K562 (cell line): ENCODE data around the gene CMTR1. TPM values are rescaled to one million over a fixed set of nuclear protein-coding genes. Genes with fewer than 3 reads are reported as not detected.

Source experiments
- DDX20 ChIP-seq: fragments of 450-650 bp; IDR thresholded peaks from 2 replicates; pipeline ENCODE4 v1.6.1; 2016; ENCODE audit warnings: missing genetic modification characterization, low read depth, mild to moderate bottlenecking, missing compliant biosample characterization, moderate library complexity
- JUND ChIP-seq, 2 experiments: IDR thresholded peaks; 2 replicates in 1 of 2; 3 replicates in 1 of 2; pipeline ENCODE4 v1.6.1; 2011; ENCODE audit warnings: borderline replicate concordance in 2 of 2, low read depth in 2 of 2, low read length in 2 of 2, improper control_type of control experiment in 1 of 2, missing biosample characterization in 1 of 2, missing genetic modification characterization in 1 of 2, missing genetic modification reagents in 1 of 2
- MTA3 ChIP-seq: fragments of 450-650 bp; formaldehyde crosslinking; IDR thresholded peaks from 2 replicates; pipeline ENCODE4 v1.6.1; 2017; ENCODE audit warnings: mild to moderate bottlenecking, borderline replicate concordance
- MXI1 ChIP-seq: IDR thresholded peaks from 2 replicates; pipeline ENCODE4 v1.6.1; 2011; ENCODE audit warnings: low read depth, mild to moderate bottlenecking, improper control_type of control experiment, low read length
- MYNN ChIP-seq, 2 experiments: sonication (generic); formaldehyde crosslinking in 1 of 2; IDR thresholded peaks; 2 replicates each; pipeline versions ENCODE4 v1.5.0 to v1.6.1; 2016 to 2020; ENCODE audit warnings: antibody characterized with exemption in 1 of 2, missing genetic modification reagents in 1 of 2
- NEUROD1 ChIP-seq: fragments of 150-350 bp; IDR thresholded peaks from 2 replicates; pipeline ENCODE4 v1.6.1; 2014; ENCODE audit warnings: borderline replicate concordance, low read length, low read depth; ENCODE audit not compliant: partially characterized antibody
- OTX1 ChIP-seq: fragments of 450-650 bp; formaldehyde crosslinking; IDR thresholded peaks from 2 replicates; pipeline ENCODE4 v1.4.0; 2022; ENCODE audit warnings: mild to moderate bottlenecking
- PCBP2 ChIP-seq: fragments of 200-400 bp; formaldehyde crosslinking; IDR thresholded peaks from 2 replicates; pipeline ENCODE4 v1.6.1; 2018; ENCODE audit warnings: low read length, low read depth, mild to moderate bottlenecking, moderate library complexity; ENCODE audit not compliant: poor library complexity, severe bottlenecking
- RBFOX2 ChIP-seq: fragments of 200-400 bp; formaldehyde crosslinking; IDR thresholded peaks from 2 replicates; pipeline ENCODE4 v1.6.1; 2017; ENCODE audit warnings: low read depth, mild to moderate bottlenecking, low read length, moderate library complexity
- ZBTB7A ChIP-seq: IDR thresholded peaks from 2 replicates; pipeline ENCODE4 v1.6.1; 2011; ENCODE audit warnings: low read depth, mild to moderate bottlenecking, low read length, moderate library complexity, borderline replicate concordance; ENCODE audit not compliant: control insufficient read depth
- ZNF778 ChIP-seq: fragments of 450-650 bp; formaldehyde crosslinking; IDR thresholded peaks from 2 replicates; pipeline ENCODE4 v1.4.0; 2020; ENCODE audit warnings: mild to moderate bottlenecking, moderate library complexity
- polyA plus RNA-seq, 8 experiments: library from polyadenylated mRNA; depleted of rRNA in 4 of 8; stranded (reverse) in 5 of 8; unstranded in 3 of 8; fragments of >200 nt; fragmentation: Nextera tagmentation in 2 of 8; fragmentation: Illumina TruSeq in 1 of 8; extraction: Ambion mirVana in 2 of 8; extraction: Trizol in 1 of 8; gene quantifications; 2 replicates each; pipeline versions ENCODE4 v1.2.1 to v1.2.3, GENCODE V29; 2011 to 2014; ENCODE audit warnings: inconsistent platforms in 1 of 8, missing spikeins in 1 of 8
- total RNA-seq, 7 experiments: library from RNA; depleted of rRNA in 6 of 7; stranded (reverse); fragments of >200 nt in 6 of 7; fragmentation: Illumina TruSeq in 2 of 7; extraction: Trizol in 2 of 7; gene quantifications; 2 replicates each; pipeline versions ENCODE4 v1.2.1 to v1.2.3, GENCODE V29; 2011 to 2021; ENCODE audit warnings: low replicate concordance in 1 of 7
- TF ChIP-seq, protein P1 (sequence below), 2 experiments: fragments of 450-650 bp in 1 of 2; sonication (generic) in 1 of 2; formaldehyde crosslinking in 1 of 2; IDR thresholded peaks in 1 of 2; conservative IDR thresholded peaks in 1 of 2; 2 replicates each; pipeline versions ENCODE4 v1.6.1 to v1.8.1; 2016 to 2023; ENCODE audit warnings: mild to moderate bottlenecking in 2 of 2, moderate library complexity in 2 of 2, inconsistent platforms in 1 of 2, missing genetic modification reagents in 1 of 2
- TF ChIP-seq, protein P2 (sequence below): fragments of 450-650 bp; IDR thresholded peaks from 2 replicates; pipeline ENCODE4 v1.6.1; 2016; ENCODE audit warnings: low read depth
- TF ChIP-seq, protein P3 (sequence below): fragments of 450-650 bp; formaldehyde crosslinking; IDR thresholded peaks from 2 replicates; pipeline ENCODE4 v1.4.0; 2020; ENCODE audit warnings: mild to moderate bottlenecking

The CMTR1 gene
- total and polyA plus RNA-seq, 9 of the 15 experiments (the other 6 are each of a cell fraction or from before 2014, with no cell fraction given): 2.9 to 63.5 (median 49.5) TPM

DNA sequence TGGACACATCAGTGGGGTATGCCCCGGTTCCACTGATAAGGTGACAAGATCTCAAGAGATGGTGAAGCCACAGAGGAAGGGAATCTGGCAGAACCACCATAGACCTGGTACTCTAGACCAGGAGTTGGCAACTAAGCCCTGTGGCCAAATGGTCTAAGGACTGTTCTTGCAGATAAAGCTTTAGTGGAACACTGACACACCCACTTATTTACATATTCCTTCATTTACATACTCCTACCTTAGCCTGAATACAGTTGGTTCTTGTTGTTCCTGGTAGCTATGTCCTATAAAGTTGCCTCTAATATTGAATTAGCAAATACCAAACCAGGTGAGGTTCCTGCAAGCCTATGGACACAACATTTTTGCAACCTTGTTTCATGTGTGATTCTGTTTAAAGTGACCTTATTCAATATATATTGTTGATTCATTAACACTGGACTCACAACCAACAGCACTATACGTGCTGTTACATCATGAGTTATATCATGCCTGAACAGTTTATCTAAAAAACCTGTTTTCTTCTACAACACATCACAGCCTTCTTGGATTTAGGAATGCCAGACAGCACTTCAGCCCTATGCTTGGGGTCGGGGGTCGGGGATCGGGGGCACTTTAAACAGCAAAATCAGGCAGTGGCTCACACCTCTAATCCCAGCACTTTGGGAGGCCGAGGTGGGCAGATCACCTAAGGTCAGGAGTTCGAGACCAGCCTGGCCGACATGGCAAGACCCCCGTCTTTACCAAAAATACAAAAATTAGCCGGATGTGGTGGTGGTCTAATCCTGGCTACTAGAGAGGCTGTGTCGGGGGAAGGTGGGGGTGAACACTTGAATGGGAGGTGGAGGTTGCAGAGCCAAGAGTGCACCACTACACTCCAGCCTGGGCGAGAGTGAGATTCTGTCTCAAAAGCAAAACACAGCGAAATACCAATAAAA is 64.2 kb downstream of the CMTR1 start (continued):
- TF ChIP-seq, protein P1, sequence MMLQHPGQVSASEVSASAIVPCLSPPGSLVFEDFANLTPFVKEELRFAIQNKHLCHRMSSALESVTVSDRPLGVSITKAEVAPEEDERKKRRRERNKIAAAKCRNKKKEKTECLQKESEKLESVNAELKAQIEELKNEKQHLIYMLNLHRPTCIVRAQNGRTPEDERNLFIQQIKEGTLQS (IDR thresholded peaks at IDR 0.05): peak; percentile 49; the same call in 1 of the 2 replicates
- TF ChIP-seq, protein P1 (CRISPR knock-in tag; conservative IDR thresholded peaks at IDR 0.05): 0 out of 2 replicates have a peak, but pooled peaks have one; percentile 26
- TF ChIP-seq ZNF778 (CRISPR knock-in tag) (no peak), MXI1 (no peak), DDX20 (no peak), PCBP2 (no peak), MYNN (IDR thresholded peaks at IDR 0.05) (no peak), MYNN (CRISPR knock-in tag; IDR thresholded peaks at IDR 0.05) (no peak), ZBTB7A (peak; percentile 83), MTA3 (0 out of 2 replicates have a peak, but pooled peaks have one; percentile 59), NEUROD1 (no peak), OTX1 (CRISPR knock-in tag) (0 out of 2 replicates have a peak, but pooled peaks have one; percentile 47), RBFOX2 (peak; percentile 41; the same call in 1 of the 2 replicates), JUND (IDR thresholded peaks at IDR 0.05; ENCODE audit: borderline replicate concordance, low read depth, low read length) (0 out of 2 replicates have a peak, but pooled peaks have one; percentile 21), JUND (tag; IDR thresholded peaks at IDR 0.05; ENCODE audit: borderline replicate concordance, low read depth, low read length) (0 out of 3 replicates have a peak, but pooled peaks have one; percentile 19)
- TF ChIP-seq, protein P2, sequence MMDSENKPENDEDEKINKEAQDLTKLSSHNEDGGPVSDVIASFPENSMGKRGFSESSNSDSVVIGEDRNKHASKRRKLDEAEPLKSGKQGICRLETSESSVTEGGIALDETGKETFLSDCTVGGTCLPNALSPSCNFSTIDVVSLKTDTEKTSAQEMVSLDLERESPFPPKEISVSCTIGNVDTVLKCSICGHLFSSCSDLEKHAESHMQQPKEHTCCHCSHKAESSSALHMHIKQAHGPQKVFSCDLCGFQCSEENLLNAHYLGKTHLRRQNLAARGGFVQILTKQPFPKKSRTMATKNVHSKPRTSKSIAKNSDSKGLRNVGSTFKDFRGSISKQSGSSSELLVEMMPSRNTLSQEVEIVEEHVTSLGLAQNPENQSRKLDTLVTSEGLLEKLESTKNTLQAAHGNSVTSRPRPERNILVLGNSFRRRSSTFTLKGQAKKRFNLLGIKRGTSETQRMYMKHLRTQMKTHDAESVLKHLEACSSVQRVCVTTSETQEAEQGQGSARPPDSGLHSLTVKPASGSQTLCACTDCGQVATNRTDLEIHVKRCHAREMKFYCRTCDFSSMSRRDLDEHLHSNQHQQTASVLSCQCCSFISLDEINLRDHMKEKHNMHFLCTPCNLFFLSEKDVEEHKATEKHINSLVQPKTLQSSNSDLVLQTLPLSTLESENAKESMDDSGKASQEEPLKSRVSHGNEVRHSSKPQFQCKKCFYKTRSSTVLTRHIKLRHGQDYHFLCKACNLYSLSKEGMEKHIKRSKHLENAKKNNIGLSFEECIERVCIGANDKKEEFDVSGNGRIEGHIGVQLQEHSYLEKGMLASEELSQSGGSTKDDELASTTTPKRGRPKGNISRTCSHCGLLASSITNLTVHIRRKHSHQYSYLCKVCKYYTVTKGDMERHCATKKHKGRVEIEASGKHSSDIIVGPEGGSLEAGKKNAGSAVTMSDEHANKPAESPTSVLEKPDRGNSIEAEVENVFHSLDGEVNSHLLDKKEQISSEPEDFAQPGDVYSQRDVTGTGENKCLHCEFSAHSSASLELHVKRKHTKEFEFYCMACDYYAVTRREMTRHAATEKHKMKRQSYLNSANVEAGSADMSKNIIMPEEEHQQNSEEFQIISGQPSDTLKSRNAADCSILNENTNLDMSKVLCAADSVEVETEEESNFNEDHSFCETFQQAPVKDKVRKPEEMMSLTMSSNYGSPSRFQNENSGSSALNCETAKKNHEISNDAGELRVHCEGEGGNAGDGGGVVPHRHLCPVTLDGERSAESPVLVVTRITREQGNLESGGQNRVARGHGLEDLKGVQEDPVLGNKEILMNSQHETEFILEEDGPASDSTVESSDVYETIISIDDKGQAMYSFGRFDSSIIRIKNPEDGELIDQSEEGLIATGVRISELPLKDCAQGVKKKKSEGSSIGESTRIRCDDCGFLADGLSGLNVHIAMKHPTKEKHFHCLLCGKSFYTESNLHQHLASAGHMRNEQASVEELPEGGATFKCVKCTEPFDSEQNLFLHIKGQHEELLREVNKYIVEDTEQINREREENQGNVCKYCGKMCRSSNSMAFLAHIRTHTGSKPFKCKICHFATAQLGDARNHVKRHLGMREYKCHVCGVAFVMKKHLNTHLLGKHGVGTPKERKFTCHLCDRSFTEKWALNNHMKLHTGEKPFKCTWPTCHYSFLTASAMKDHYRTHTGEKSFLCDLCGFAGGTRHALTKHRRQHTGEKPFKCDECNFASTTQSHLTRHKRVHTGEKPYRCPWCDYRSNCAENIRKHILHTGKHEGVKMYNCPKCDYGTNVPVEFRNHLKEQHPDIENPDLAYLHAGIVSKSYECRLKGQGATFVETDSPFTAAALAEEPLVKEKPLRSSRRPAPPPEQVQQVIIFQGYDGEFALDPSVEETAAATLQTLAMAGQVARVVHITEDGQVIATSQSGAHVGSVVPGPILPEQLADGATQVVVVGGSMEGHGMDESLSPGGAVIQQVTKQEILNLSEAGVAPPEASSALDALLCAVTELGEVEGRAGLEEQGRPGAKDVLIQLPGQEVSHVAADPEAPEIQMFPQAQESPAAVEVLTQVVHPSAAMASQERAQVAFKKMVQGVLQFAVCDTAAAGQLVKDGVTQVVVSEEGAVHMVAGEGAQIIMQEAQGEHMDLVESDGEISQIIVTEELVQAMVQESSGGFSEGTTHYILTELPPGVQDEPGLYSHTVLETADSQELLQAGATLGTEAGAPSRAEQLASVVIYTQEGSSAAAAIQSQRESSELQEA: no peak
- TF ChIP-seq, protein P3, sequence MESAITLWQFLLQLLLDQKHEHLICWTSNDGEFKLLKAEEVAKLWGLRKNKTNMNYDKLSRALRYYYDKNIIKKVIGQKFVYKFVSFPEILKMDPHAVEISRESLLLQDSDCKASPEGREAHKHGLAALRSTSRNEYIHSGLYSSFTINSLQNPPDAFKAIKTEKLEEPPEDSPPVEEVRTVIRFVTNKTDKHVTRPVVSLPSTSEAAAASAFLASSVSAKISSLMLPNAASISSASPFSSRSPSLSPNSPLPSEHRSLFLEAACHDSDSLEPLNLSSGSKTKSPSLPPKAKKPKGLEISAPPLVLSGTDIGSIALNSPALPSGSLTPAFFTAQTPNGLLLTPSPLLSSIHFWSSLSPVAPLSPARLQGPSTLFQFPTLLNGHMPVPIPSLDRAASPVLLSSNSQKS: no peak
